HG03139 (cell line): ENCODE measurements around the gene WDSUB1.

Source experiments
- ATAC-seq: cut with Tn5 transposase; IDR thresholded peaks from one replicate; pipeline ENCODE4 v1.9.1; 2021; ENCODE audit not compliant: unreplicated experiment

Gene WDSUB1, protein sequence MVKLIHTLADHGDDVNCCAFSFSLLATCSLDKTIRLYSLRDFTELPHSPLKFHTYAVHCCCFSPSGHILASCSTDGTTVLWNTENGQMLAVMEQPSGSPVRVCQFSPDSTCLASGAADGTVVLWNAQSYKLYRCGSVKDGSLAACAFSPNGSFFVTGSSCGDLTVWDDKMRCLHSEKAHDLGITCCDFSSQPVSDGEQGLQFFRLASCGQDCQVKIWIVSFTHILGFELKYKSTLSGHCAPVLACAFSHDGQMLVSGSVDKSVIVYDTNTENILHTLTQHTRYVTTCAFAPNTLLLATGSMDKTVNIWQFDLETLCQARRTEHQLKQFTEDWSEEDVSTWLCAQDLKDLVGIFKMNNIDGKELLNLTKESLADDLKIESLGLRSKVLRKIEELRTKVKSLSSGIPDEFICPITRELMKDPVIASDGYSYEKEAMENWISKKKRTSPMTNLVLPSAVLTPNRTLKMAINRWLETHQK

GRCh38 chr2:159285929-159286708 lies at the start of gene WDSUB1:
TSS of gene WDSUB1 (minus strand) at chr2:159286703. CDS start at chr2:159283069, 3,634 bp downstream.
- peak; percentile 21 for ATAC-seq

DNA sequence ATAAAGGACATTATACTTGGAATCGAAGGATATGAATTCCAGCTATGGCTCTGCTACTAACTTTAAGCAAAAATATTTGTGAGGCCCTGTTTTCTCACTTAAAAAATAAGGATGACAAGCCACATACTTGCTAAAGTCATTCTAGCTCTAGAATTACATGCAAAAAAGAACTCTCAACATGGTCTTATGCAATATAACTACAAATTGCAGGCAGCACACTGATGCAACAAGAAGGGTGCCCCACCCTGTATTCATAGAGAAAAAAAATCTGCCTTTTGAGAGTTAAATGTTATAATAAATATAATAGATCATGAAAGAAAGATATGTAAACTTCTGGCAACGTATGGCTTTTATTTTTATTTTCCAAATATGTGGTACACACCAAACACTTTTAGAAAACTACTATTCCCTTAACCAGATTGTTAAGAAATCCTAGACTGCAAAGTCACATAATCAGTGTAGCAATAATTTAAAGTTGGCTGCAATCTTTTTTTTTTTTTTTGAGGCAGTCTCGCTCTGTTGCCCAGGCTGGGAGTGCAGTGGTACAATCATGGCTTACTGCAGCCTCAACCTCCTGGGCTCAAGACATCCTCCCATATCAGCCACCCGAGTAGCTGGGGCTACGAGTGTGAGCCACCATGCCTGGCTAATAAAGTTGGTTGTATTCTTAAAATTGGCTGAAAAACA lies 40.2 kb upstream of the WDSUB1 start:
- no peak for ATAC-seq

DNA sequence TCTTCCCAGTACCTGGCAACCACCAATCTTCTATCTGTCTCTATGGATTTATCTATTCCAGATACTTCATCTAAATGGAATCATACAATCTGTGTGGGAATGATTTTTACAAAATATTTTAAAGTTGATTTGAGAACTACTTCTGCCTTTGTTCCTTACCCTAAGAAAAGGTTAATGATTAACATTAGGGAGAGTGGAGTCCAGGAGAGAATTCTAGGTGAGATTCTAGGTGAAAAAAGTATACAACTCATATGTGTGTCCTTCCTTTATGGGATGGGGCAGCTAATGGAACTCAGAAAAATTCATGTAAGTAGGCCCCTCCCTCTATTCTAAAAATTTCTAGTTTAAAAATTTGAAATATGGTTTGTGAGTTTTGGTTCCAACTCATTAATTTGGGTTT lies 35.9 kb upstream of the WDSUB1 start:
- ATAC-seq, result no peak

GRCh38 chr2:159317392-159318088 lies 31.0 kb upstream of the WDSUB1 start:
- ATAC-seq, result no peak

- no peak for ATAC-seq
Observed at GRCh38 chr2:159307942-159308341, 21.4 kb upstream of the WDSUB1 start.

GRCh38 chr2:159300586-159300985 lies 14.1 kb upstream of the WDSUB1 start:
- ATAC-seq, result no peak

- no peak for ATAC-seq
Observed at GRCh38 chr2:159298967-159299366, 12.5 kb upstream of the WDSUB1 start.

GRCh38 chr2:159297042-159297707 lies 10.7 kb upstream of the WDSUB1 start:
- no peak for ATAC-seq

- no peak for ATAC-seq
Observed at GRCh38 chr2:159292157-159292556, 5.7 kb upstream of the WDSUB1 start.

DNA sequence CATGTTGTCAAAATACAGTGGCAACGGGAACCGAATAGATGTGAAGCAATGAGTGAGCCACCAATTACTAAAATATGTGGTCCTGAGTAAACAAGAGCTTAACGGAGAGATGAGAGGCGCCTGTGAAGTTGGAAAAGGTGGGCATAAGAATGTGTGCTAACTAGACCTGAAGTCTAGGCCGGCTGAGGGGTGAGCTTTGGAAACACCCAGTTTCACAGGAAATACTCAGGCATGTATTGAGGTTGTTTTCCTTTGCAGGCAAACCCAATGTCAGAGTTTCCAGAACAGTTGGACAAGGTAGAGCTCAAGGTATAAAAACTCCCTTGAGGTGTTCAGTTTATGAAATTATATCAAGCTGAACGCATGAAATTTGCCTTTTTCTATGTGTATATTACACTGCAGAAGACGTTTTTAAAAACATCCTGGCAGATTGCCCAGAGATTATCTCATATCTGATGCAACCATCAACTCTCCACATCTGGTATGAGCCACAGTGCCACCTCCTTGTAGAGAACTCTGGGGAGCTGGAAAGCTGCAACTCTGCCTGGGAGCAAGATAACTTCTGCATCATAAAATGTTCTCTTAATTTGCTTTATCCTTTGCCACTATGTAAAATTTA lies 3.9 kb upstream of the WDSUB1 start:
- ATAC-seq, result no peak

DNA sequence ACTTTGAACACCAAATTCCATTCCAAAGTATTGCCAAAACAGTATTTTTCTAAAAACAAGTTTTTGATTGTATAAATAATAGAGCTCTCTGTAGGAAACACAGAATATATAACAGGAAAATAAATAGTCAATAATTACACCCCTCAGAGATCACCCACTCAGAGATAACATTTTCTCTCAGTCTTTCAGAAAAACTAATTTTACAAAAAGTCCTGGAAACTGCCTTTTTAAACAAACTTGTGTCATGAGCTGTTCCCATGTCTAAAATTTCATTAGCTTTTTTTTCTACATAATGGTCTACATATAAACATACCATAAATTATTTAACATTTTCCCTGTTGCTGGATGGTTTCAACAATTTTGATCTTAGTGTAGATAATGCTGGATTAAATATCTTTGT lies 1.2 kb upstream of the WDSUB1 start:
- ATAC-seq, result no peak

- ATAC-seq, result peak; percentile 84
Observed at GRCh38 chr2:159286709-159287441, 372 bp upstream of the WDSUB1 start.

GRCh38 chr2:159285433-159285832 lies 1.1 kb downstream of the WDSUB1 start:
- no peak for ATAC-seq

DNA sequence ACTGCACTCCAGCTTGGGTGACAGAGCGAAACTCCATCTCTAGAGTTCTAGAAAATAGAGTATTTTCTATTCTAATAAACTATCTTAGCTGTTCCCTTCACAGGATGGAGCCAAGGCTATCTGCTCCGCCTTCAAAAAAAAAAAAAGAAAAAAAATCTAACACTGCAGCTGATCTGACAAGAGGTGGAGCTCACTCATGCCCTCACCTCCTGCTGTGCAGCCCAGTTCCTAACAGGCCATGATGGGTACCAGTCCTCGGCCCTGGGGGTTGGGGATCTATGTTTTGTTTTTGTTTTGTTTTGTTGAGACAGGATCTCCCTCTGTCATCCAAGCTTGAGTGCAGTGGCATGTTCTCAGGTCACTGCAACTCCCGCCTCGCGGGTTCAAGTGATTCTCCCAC lies 3.0 kb downstream of the WDSUB1 start:
- no peak for ATAC-seq

DNA sequence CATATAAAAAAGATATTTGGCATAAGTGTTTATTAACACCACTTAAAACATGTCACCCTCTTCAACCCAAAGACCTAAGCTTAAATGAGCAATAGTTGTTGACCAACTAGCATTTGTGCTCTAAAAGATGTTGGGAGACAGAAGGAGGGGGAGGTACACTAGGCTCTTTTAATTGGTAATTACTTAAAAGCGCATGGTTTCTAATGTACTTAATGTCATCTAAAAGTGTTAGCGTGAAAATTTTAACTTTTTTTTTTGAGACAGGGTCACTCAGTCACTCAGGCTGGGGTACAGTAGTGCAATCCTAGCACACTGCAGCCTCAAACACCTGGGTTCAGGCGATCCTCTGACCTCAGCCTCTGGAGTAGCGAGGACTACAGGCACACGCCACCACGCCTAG lies 5.5 kb downstream of the WDSUB1 start:
- no peak for ATAC-seq

DNA sequence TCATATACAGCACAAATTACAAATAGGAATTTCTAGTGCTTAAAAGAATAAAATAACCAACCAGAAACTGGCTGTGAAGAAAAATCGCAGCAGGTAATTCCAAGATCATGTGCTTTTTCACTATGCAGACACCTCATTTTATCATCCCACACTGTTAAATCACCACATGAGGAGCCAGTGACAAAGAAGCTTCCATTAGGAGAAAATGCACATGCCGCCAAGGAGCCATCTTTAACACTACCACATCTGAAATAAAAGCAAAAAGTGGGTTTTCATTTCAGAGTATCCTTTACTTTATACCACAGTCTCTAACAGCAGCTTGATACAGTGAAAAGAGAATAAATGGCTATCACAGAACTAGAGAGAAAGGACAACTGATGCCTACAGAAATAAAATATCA lies 6.8 kb downstream of the WDSUB1 start:
- ATAC-seq, result no peak

DNA sequence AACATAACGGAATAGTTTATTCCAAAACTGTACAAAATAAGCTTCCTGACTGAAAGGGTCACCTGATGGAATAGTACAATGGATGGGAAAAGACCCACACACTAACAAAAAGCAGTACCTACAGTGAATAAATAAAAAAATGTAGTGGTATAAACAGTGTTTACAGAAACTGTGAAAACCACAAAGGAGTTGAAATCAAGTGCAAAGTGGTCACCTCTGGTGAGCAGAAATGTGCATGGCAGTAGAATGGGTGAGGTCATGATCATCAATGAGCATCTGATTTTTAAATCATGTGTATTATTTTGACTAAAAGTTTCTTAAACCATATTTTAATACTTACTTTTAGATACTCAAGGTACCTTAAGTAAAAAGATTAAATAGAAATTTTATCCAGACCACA lies 11.4 kb downstream of the WDSUB1 start:
- ATAC-seq, result no peak

DNA sequence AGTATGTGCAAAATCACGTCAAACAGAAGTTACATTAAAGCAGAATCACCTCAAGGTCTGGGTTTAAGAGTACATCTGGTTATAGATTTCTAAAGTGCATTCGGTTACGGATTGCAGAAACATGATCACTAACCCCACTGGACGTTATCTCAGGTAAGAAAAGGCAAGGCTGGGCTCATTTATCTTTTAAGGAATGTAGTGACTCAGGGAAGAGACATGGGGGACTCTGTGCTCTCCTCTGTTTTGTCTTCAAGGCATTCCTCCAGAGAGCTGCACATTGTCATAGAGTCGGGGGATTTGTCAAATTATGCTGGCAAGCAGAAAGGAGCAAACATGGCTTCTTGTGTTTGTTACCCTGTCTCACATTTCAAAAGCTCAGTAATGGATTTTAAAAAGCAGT lies 14.3 kb downstream of the WDSUB1 start:
- ATAC-seq, result no peak

- no peak for ATAC-seq
Observed at GRCh38 chr2:159270744-159271379, 15.6 kb downstream of the WDSUB1 start.
